Esophagus squamous epithelium (tissue), 5 donors: Measurements from ENCODE around the gene SEC14L1. TPM values are rescaled to one million over a fixed set of nuclear protein-coding genes. Genes with fewer than 3 reads are reported as not detected.

Experiments used
- DNase-seq: peaks from one replicate; lab custom pipeline; 2025; lab: John Stamatoyannopoulos, UW
- H3K27ac ChIP-seq, 4 donors: fragments of 200-600 bp; sonication (generic); one replicate each; pipeline ENCODE4 v1.5.1; 2016 to 2019; ENCODE audit warnings: mild to moderate bottlenecking in 1 of 4
- H3K27me3 ChIP-seq, 4 donors: fragments of 200-600 bp; sonication (generic); 1 replicate in 3 of 4; 2 replicates in 1 of 4; pipeline versions ENCODE4 v1.5.1 to v1.6.0; 2017 to 2021; ENCODE audit warnings: antibody characterized with exemption in 1 of 4
- H3K36me3 ChIP-seq, 3 donors: fragments of 200-600 bp; sonication (generic); one replicate each; pipeline ENCODE4 v1.5.1; 2016 to 2019
- H3K4me1 ChIP-seq, 3 donors: fragments of 200-600 bp; sonication (generic); one replicate each; pipeline ENCODE4 v1.5.1; 2017 to 2019
- H3K4me3 ChIP-seq, 4 donors: fragments of 200-600 bp; sonication (generic); 1 replicate in 3 of 4; 2 replicates in 1 of 4; pipeline ENCODE4 v1.5.1; 2016 to 2019; ENCODE audit warnings: mild to moderate bottlenecking in 2 of 4, moderate library complexity in 1 of 4
- H3K9me3 ChIP-seq, 3 donors: fragments of 200-600 bp; sonication (generic); one replicate each; pipeline ENCODE4 v1.5.1; 2016 to 2019
- CTCF ChIP-seq, 6 experiments: fragments of 450-650 bp in 4 of 6; fragments of 200-600 bp in 2 of 6; sonication (generic) in 2 of 6; IDR thresholded peaks; one replicate each; pipeline ENCODE4 v1.5.1; 2016 to 2019; ENCODE audit warnings: antibody characterized with exemption in 6 of 6, mild to moderate bottlenecking in 4 of 6, moderate library complexity in 4 of 6
- POLR2A ChIP-seq, 4 donors: fragments of 450-650 bp; IDR thresholded peaks; one replicate each; pipeline ENCODE4 v1.6.1; 2017; ENCODE audit warnings: antibody characterized with exemption in 4 of 4, mild to moderate bottlenecking in 4 of 4, moderate library complexity in 3 of 4
- WGBS, 2 donors: methylation state at CpG; one replicate each; pipeline ENCODE4 v1.1.5; 2018; 5-methylcytosine and 5-hydroxymethylcytosine counted together
- intact Hi-C: fragments of 100-400 bp; cut with DNase I; formaldehyde crosslinking; loops from one replicate; pipeline ENCODE4 v1.15.0; 2022
- total RNA-seq, 4 donors: library from RNA; depleted of rRNA; stranded (reverse); fragments of >200 nt; gene quantifications; one replicate each; pipeline ENCODE4 v1.1.0, GENCODE V29; 2016
- donor health status: DM: yes; HTN: yes; CAD: no.

SEC14L1 gene
- total RNA-seq, 4 donors from 2014 or later, result 27.3 to 39.2 (median 32.8) TPM

- Histone ChIP-seq H3K27me3 (no peaks in the 10 kb centered on the region), H3K9me3 (no peaks in the 10 kb centered on the region), H3K36me3 (peaks cover 0 to 60% (median 7%) of the 10 kb centered on the region in 3 donors), H3K27ac (peak overlapping the region in 3 of 4 donors; percentile 88 to 98 (median 89)), H3K4me1 (peaks cover 18 to 87% (median 22%) of the 10 kb centered on the region in 3 donors), H3K4me3 (peak overlapping the region in 3 of 4 donors; percentile 0 to 97 (median 1))
- intact Hi-C loops, result no loop called here
- 80 to 83% methylated on average over 3 of the region's 3 CpGs for WGBS, 2 donors
- no peak for TF ChIP-seq POLR2A (IDR thresholded peaks at IDR 0.05)
- TF ChIP-seq CTCF (IDR thresholded peaks at IDR 0.05), result no peak
- no peak for DNase-seq
Measured at GRCh38 chr17:77145224-77145611, 4.4 kb downstream of the SEC14L1 start.

- peak in 1 of 6 experiments; percentile 15 for TF ChIP-seq CTCF (IDR thresholded peaks at IDR 0.05)
- TF ChIP-seq POLR2A (IDR thresholded peaks at IDR 0.05), result no peak
- Histone ChIP-seq H3K27ac (peak overlapping the region; percentile 23 to 98 (median 88)), H3K27me3 (no peaks in the 10 kb centered on the region), H3K36me3 (peaks cover 0 to 65% (median 7%) of the 10 kb centered on the region in 3 donors), H3K9me3 (no peaks in the 10 kb centered on the region), H3K4me1 (peaks cover 18 to 90% (median 22%) of the 10 kb centered on the region in 3 donors), H3K4me3 (peak overlapping the region in 3 of 4 donors; percentile 0 to 97 (median 1))
- WGBS, 2 donors, result 19 to 58% methylated on average over 6 to 8 of the region's 8 CpGs
- intact Hi-C loops, result no loop called here
- no peak for DNase-seq
Measured at GRCh38 chr17:77145612-77146245, 5.0 kb downstream of the SEC14L1 start.

- TF ChIP-seq CTCF (IDR thresholded peaks at IDR 0.05), result no peak
- TF ChIP-seq POLR2A (IDR thresholded peaks at IDR 0.05), result no peak
- peak overlapping the region in 3 of 4 donors; percentile 0 to 97 (median 1) for H3K4me3 ChIP-seq
- H3K36me3 ChIP-seq, result peaks cover 0 to 69% (median 7%) of the 10 kb centered on the region in 3 donors
- peak overlapping the region; percentile 23 to 98 (median 88) for H3K27ac ChIP-seq
- intact Hi-C loops, result no loop called here
- 42 to 55% methylated on average over 4 to 5 of the region's 5 CpGs for WGBS, 2 donors
- H3K9me3 ChIP-seq, result no peaks in the 10 kb centered on the region
- no peak for DNase-seq
- no peaks in the 10 kb centered on the region for H3K27me3 ChIP-seq
- H3K4me1 ChIP-seq, result peaks cover 18 to 94% (median 22%) of the 10 kb centered on the region in 3 donors
Measured at GRCh38 chr17:77146246-77146632, 5.5 kb downstream of the SEC14L1 start.

GRCh38 chr17:77146882-77147281 lies 6.1 kb downstream of the SEC14L1 start:
- intact Hi-C loops, result no loop called here
- 47 to 69% methylated on average over 17 of the region's 17 CpGs for WGBS, 2 donors
- H3K27ac ChIP-seq, result peak overlapping the region in 3 of 4 donors; percentile 43 to 98 (median 88)
- TF ChIP-seq POLR2A (IDR thresholded peaks at IDR 0.05) (peak in 1 of 4 donors; percentile 16), CTCF (IDR thresholded peaks at IDR 0.05) (peak in 2 of 6 experiments; percentile 3 to 16)
- peak overlapping the region in 3 of 4 donors; percentile 0 to 42 (median 16) for H3K4me3 ChIP-seq
- H3K36me3 ChIP-seq, result peaks cover 0 to 69% (median 7%) of the 10 kb centered on the region in 3 donors
- no peak for DNase-seq
- no peaks in the 10 kb centered on the region for H3K27me3 ChIP-seq
- H3K9me3 ChIP-seq, result no peaks in the 10 kb centered on the region
- peaks cover 18 to 94% (median 22%) of the 10 kb centered on the region in 3 donors for H3K4me1 ChIP-seq

- Histone ChIP-seq H3K9me3 (no peaks in the 10 kb centered on the region), H3K27me3 (no peaks in the 10 kb centered on the region), H3K36me3 (peaks cover 0 to 69% (median 7%) of the 10 kb centered on the region in 3 donors), H3K4me1 (peaks cover 18 to 94% (median 19%) of the 10 kb centered on the region in 3 donors), H3K27ac (peak overlapping the region in 3 of 4 donors; percentile 51 to 98 (median 88)), H3K4me3 (peak overlapping the region in 2 of 4 donors; percentile 16 to 42)
- intact Hi-C loops, result no loop called here
- DNase-seq, result no peak
- WGBS, 2 donors, result 64 to 67% methylated on average over 7 to 8 of the region's 8 CpGs
- TF ChIP-seq CTCF (IDR thresholded peaks at IDR 0.05), result no peak
- TF ChIP-seq POLR2A (IDR thresholded peaks at IDR 0.05), result no peak
Measured at GRCh38 chr17:77147357-77147801, 6.6 kb downstream of the SEC14L1 start.
